ENCODE data around the gene RCC1.
"Not testable (repeated sequence)": the region's sequence is repeated elsewhere in the genome, so short reads cannot be mapped to it uniquely, and the experiment has no call there.

RCC1 gene

GRCh38 chr1:28564310-28564709 is 58.5 kb downstream of the RCC1 start:
- TF ChIP-seq CTCF (IDR thresholded peaks at IDR 0.05; ENCODE audit: extremely low read depth, insufficient read depth, missing control alignments), result no peak
- in situ Hi-C loops (cut with MboI; ENCODE audit: low pct_unique_long_range_greater_than_20kb, low sequenced_read_pairs, unreplicated experiment), result no loop called here
- DNase-seq (ENCODE audit: low spot score), result no peak

GRCh38 chr1:28565040-28565439 is 59.2 kb downstream of the RCC1 start:
- DNase-seq (ENCODE audit: low spot score), result no peak

GRCh38 chr1:28565726-28566125 is 59.9 kb downstream of the RCC1 start:
- TF ChIP-seq CTCF (IDR thresholded peaks at IDR 0.05; ENCODE audit: extremely low read depth, insufficient read depth, missing control alignments), result no peak
- in situ Hi-C loops (cut with MboI; ENCODE audit: low pct_unique_long_range_greater_than_20kb, low sequenced_read_pairs, unreplicated experiment), result no loop called here
- no peak for DNase-seq (ENCODE audit: low spot score)

More at GRCh38 chr1:28565040-28565439, 59.2 kb downstream of the RCC1 start:
- TF ChIP-seq CTCF (IDR thresholded peaks at IDR 0.05; ENCODE audit: extremely low read depth, insufficient read depth, missing control alignments), result no peak
- in situ Hi-C loops (cut with MboI; ENCODE audit: low pct_unique_long_range_greater_than_20kb, low sequenced_read_pairs, unreplicated experiment), result no loop called here

GRCh38 chr1:28566931-28567330 is 61.1 kb downstream of the RCC1 start:
- in situ Hi-C loops (cut with MboI; ENCODE audit: low pct_unique_long_range_greater_than_20kb, low sequenced_read_pairs, unreplicated experiment), result no loop called here
- TF ChIP-seq CTCF (IDR thresholded peaks at IDR 0.05; ENCODE audit: extremely low read depth, insufficient read depth, missing control alignments), result no peak
- no peak for DNase-seq (ENCODE audit: low spot score)

- TF ChIP-seq CTCF (IDR thresholded peaks at IDR 0.05; ENCODE audit: extremely low read depth, insufficient read depth, missing control alignments), result no peak
- no peak for DNase-seq (ENCODE audit: low spot score)
- in situ Hi-C loops (cut with MboI; ENCODE audit: low pct_unique_long_range_greater_than_20kb, low sequenced_read_pairs, unreplicated experiment), result no loop called here
Measured at GRCh38 chr1:28571911-28572310, 66.1 kb downstream of the RCC1 start.

- in situ Hi-C loops (cut with MboI; ENCODE audit: low pct_unique_long_range_greater_than_20kb, low sequenced_read_pairs, unreplicated experiment), result not testable (repeated sequence)
Measured at GRCh38 chr1:28572891-28573290, 67.0 kb downstream of the RCC1 start.

GRCh38 chr1:28573564-28573963 is 67.7 kb downstream of the RCC1 start:
- no peak for DNase-seq (ENCODE audit: low spot score)
- in situ Hi-C loops (cut with MboI; ENCODE audit: low pct_unique_long_range_greater_than_20kb, low sequenced_read_pairs, unreplicated experiment), result no loop called here
- no peak for TF ChIP-seq CTCF (IDR thresholded peaks at IDR 0.05; ENCODE audit: extremely low read depth, insufficient read depth, missing control alignments)

More at GRCh38 chr1:28572891-28573290, 67.0 kb downstream of the RCC1 start:
- DNase-seq (ENCODE audit: low spot score), result not testable (repeated sequence)
